ENCODE measurements around the gene CCDC12. TPM values are rescaled to one million over a fixed set of nuclear protein-coding genes. Genes with fewer than 3 reads are reported as not detected.

Gene CCDC12
- total RNA-seq, 1 donor from 2014 or later = 17.9 TPM

GRCh38 chr3:46981932-46982471 lies 5.5 kb upstream of the CCDC12 start:
- Mint-ChIP-seq H3K27me3 (ENCODE audit: insufficient read depth, low read depth) (peaks cover 10% of the 10 kb centered on the region), H3K4me3 (no peak overlapping the region)

GRCh38 chr3:46979958-46980497 lies 3.5 kb upstream of the CCDC12 start:
- Histone ChIP-seq H3K27ac (no peak overlapping the region), H3K4me1 (no peaks in the 10 kb centered on the region), H3K4me3 (peak overlapping the region; percentile 68), H2AFZ (replicated peaks) (peak overlapping the region; percentile 92), H4K20me1 (ENCODE audit: low read depth) (peaks cover 14% of the 10 kb centered on the region), H3F3A (ENCODE audit: low read depth) (no peaks in the 10 kb centered on the region), H3K9ac (no peak overlapping the region), H3K4me2 (peak overlapping the region; percentile 88), H3K9me3 (ENCODE audit: low read depth) (no peaks in the 10 kb centered on the region), H3K36me3 (no peaks in the 10 kb centered on the region), H3K27me3 (no peaks in the 10 kb centered on the region), H3K79me2 (ENCODE audit: low read depth) (peaks cover 15% of the 10 kb centered on the region)
- Mint-ChIP-seq H3K4me3 (peak overlapping the region; percentile 85), H3K9me3 (no peaks in the 10 kb centered on the region), H3K36me3 (no peaks in the 10 kb centered on the region), H3K4me1 (peaks cover 29% of the 10 kb centered on the region), H3K27ac (no peak overlapping the region), H3K27me3 (ENCODE audit: insufficient read depth, low read depth) (peaks cover 9% of the 10 kb centered on the region)
- DNase-seq (ENCODE audit: low spot score) = no peak
- no peak for TF ChIP-seq EZH2phosphoT487 (IDR thresholded peaks at IDR 0.05)
- no peak for TF ChIP-seq EZH2 (IDR thresholded peaks at IDR 0.05)
- TF ChIP-seq CTCF (IDR thresholded peaks at IDR 0.05) = no peak

More at GRCh38 chr3:46981932-46982471, 5.5 kb upstream of the CCDC12 start:
- Histone ChIP-seq H3K9ac (no peak overlapping the region), H3F3A (ENCODE audit: low read depth) (no peaks in the 10 kb centered on the region), H4K20me1 (ENCODE audit: low read depth) (no peaks in the 10 kb centered on the region), H3K4me2 (no peak overlapping the region), H3K36me3 (no peaks in the 10 kb centered on the region), H3K79me2 (ENCODE audit: low read depth) (no peaks in the 10 kb centered on the region), H3K27me3 (no peaks in the 10 kb centered on the region), H3K9me3 (ENCODE audit: low read depth) (no peaks in the 10 kb centered on the region), H3K4me1 (peaks cover under 1% of the 10 kb centered on the region), H2AFZ (replicated peaks) (no peak overlapping the region), H3K27ac (no peak overlapping the region), H3K4me3 (no peak overlapping the region)
- peaks cover 20% of the 10 kb centered on the region for H3K4me1 Mint-ChIP-seq
- no peaks in the 10 kb centered on the region for H3K36me3 Mint-ChIP-seq
- no peaks in the 10 kb centered on the region for H3K9me3 Mint-ChIP-seq
- DNase-seq (ENCODE audit: low spot score) = no peak
- no peak overlapping the region for H3K27ac Mint-ChIP-seq
- TF ChIP-seq EZH2phosphoT487 (IDR thresholded peaks at IDR 0.05) = no peak

GRCh38 chr3:46978985-46979944 lies 2.7 kb upstream of the CCDC12 start, which contains the start of gene NBEAL2:
TSS of gene NBEAL2 (plus strand) at chr3:46979666. CDS start at chr3:46979862, 196 bp downstream.
- Mint-ChIP-seq H3K27me3 (ENCODE audit: insufficient read depth, low read depth) (peaks cover 12% of the 10 kb centered on the region), H3K4me3 (peak within 1 kb of the TSS; percentile 86), H3K36me3 (peaks cover 5% of the 10 kb centered on the region), H3K9me3 (no peaks in the 10 kb centered on the region), H3K27ac (peak within 1 kb of the TSS; percentile 81), H3K4me1 (peaks cover 36% of the 10 kb centered on the region)
- no peak within 1 kb of the TSS for H3K9ac ChIP-seq
- peak within 1 kb of the TSS; percentile 92 for H2AFZ ChIP-seq (replicated peaks)
- no peaks in the 10 kb centered on the region for H3K9me3 ChIP-seq (ENCODE audit: low read depth)
- H3K36me3 ChIP-seq = no peaks in the 10 kb centered on the region
- peaks cover 20% of the 10 kb centered on the region for H4K20me1 ChIP-seq (ENCODE audit: low read depth)
- H3K4me3 ChIP-seq = peak within 1 kb of the TSS; percentile 68
- peak within 1 kb of the TSS; percentile 88 for H3K4me2 ChIP-seq
- H3F3A ChIP-seq (ENCODE audit: low read depth) = no peaks in the 10 kb centered on the region
- H3K79me2 ChIP-seq (ENCODE audit: low read depth) = peaks cover 22% of the 10 kb centered on the region
- peak; percentile 95 for DNase-seq (ENCODE audit: low spot score)
- H3K4me1 ChIP-seq = no peaks in the 10 kb centered on the region
- TF ChIP-seq EZH2 (IDR thresholded peaks at IDR 0.05) (peak; percentile 24), CTCF (IDR thresholded peaks at IDR 0.05) (no peak)
- no peak within 1 kb of the TSS for H3K27ac ChIP-seq
- H3K27me3 ChIP-seq = no peaks in the 10 kb centered on the region
